HepG2 (cell line): ENCODE data around the gene ADAT3. TPM values are rescaled to one million over a fixed set of nuclear protein-coding genes. Genes with fewer than 3 reads are reported as not detected.

Source experiments
- CHD4 ChIP-seq: fragments of 200-600 bp; sonication (generic); IDR thresholded peaks from 2 replicates; pipeline ENCODE4 v1.7.0; 2017; ENCODE audit warnings: mild to moderate bottlenecking, low read length, borderline replicate concordance
- GATAD1 ChIP-seq: IDR thresholded peaks from 2 replicates; pipeline ENCODE4 v1.6.1; 2016; ENCODE audit warnings: missing genetic modification reagents, missing compliant biosample characterization
- HDAC1 ChIP-seq: sonication (generic); formaldehyde crosslinking; IDR thresholded peaks from 2 replicates; pipeline ENCODE4 v1.5.1; 2020; ENCODE audit warnings: mild to moderate bottlenecking, missing genetic modification reagents
- MEIS1 ChIP-seq: sonication (generic); formaldehyde crosslinking; IDR thresholded peaks from 2 replicates; pipeline ENCODE4 v1.9.0; 2021; ENCODE audit warnings: mild to moderate bottlenecking, missing genetic modification reagents, moderate library complexity, borderline replicate concordance
- MIXL1 ChIP-seq: IDR thresholded peaks from 2 replicates; pipeline ENCODE4 v1.6.1; 2016
- MLLT10 ChIP-seq: sonication (generic); formaldehyde crosslinking; IDR thresholded peaks from 2 replicates; pipeline ENCODE4 v1.4.0; 2020; ENCODE audit warnings: missing genetic modification reagents
- PHF5A ChIP-seq: IDR thresholded peaks from one replicate; pipeline ENCODE4 v1.6.1; 2018; ENCODE audit warnings: low read depth, missing genetic modification reagents; ENCODE audit not compliant: unreplicated experiment
- PLRG1 ChIP-seq: fragments of 450-650 bp; conservative IDR thresholded peaks from 2 replicates; pipeline ENCODE4 v1.6.1; 2016
- RAD51 ChIP-seq: fragments of 450-650 bp; IDR thresholded peaks from 2 replicates; pipeline ENCODE4 v1.6.1; 2016; ENCODE audit warnings: borderline replicate concordance
- TBX2 ChIP-seq: sonication (generic); formaldehyde crosslinking; IDR thresholded peaks from 2 replicates; pipeline ENCODE4 v1.5.0; 2020; ENCODE audit warnings: missing genetic modification reagents, mild to moderate bottlenecking, borderline replicate concordance
- ZNF224 ChIP-seq: sonication (generic); formaldehyde crosslinking; IDR thresholded peaks from 2 replicates; pipeline ENCODE4 v1.5.0; 2020; ENCODE audit warnings: mild to moderate bottlenecking, missing genetic modification reagents
- ZNF256 ChIP-seq: sonication (generic); formaldehyde crosslinking; conservative IDR thresholded peaks from 2 replicates; pipeline ENCODE4 v1.4.0; 2020; ENCODE audit warnings: missing genetic modification reagents
- ZNF292 ChIP-seq: sonication (generic); formaldehyde crosslinking; IDR thresholded peaks from 2 replicates; pipeline ENCODE4 v1.8.1; 2022; ENCODE audit warnings: mild to moderate bottlenecking, low read depth, missing genetic modification reagents, borderline replicate concordance
- ZNF333 ChIP-seq: sonication (generic); formaldehyde crosslinking; IDR thresholded peaks from 2 replicates; pipeline ENCODE4 v1.4.0; 2020; ENCODE audit warnings: mild to moderate bottlenecking, missing genetic modification reagents, borderline replicate concordance
- ZNF430 ChIP-seq: sonication (generic); formaldehyde crosslinking; IDR thresholded peaks from 2 replicates; pipeline ENCODE4 v1.9.0; 2021; ENCODE audit warnings: mild to moderate bottlenecking, missing genetic modification reagents
- ZNF562 ChIP-seq: sonication (generic); formaldehyde crosslinking; IDR thresholded peaks from 2 replicates; pipeline ENCODE4 v1.8.0; 2022; ENCODE audit warnings: missing genetic modification reagents, borderline replicate concordance
- ZNF747 ChIP-seq: sonication (generic); formaldehyde crosslinking; IDR thresholded peaks from 2 replicates; pipeline ENCODE4 v1.8.1; 2023; ENCODE audit warnings: missing genetic modification reagents, mild to moderate bottlenecking, borderline replicate concordance
- ZNF773 ChIP-seq: sonication (generic); formaldehyde crosslinking; IDR thresholded peaks from 2 replicates; pipeline ENCODE4 v1.4.0; 2020; ENCODE audit warnings: missing genetic modification reagents, borderline replicate concordance
- polyA plus RNA-seq, 8 experiments: library from polyadenylated mRNA; depleted of rRNA in 3 of 8; stranded (reverse) in 7 of 8; unstranded in 1 of 8; fragments of >200 nt; fragmentation: Illumina TruSeq in 4 of 8; extraction: Trizol in 4 of 8; gene quantifications; 2 replicates each; pipeline versions ENCODE4 v1.2.1 to v1.2.3, GENCODE V29; 2011 to 2016; ENCODE audit warnings: low read depth in 4 of 8, missing spikeins in 1 of 8, mixed read lengths in 1 of 8; ENCODE audit not compliant: insufficient read depth in 1 of 8
- total RNA-seq, 5 experiments: library from RNA; depleted of rRNA; stranded (reverse); fragments of >200 nt; fragmentation: Illumina TruSeq; extraction: Trizol; gene quantifications; 2 replicates each; pipeline ENCODE4 v1.2.3, GENCODE V29; 2016; ENCODE audit warnings: low read depth in 1 of 5
- TF ChIP-seq, protein P1 (sequence below): IDR thresholded peaks from 2 replicates; pipeline ENCODE4 v1.6.1; 2016; ENCODE audit warnings: missing genetic modification reagents, missing compliant biosample characterization
- TF ChIP-seq, protein P2 (sequence below), 2 experiments: sonication (generic) in 1 of 2; formaldehyde crosslinking in 1 of 2; IDR thresholded peaks; 2 replicates each; pipeline versions ENCODE4 v1.5.1 to v1.6.1; 2011 to 2020; ENCODE audit warnings: borderline replicate concordance in 1 of 2, low read depth in 1 of 2, low read length in 1 of 2, mild to moderate bottlenecking in 1 of 2, missing genetic modification reagents in 1 of 2, moderate library complexity in 1 of 2
- TF ChIP-seq, protein P3 (sequence below): sonication (generic); formaldehyde crosslinking; conservative IDR thresholded peaks from 2 replicates; pipeline ENCODE4 v1.8.0; 2022; ENCODE audit warnings: mild to moderate bottlenecking, moderate library complexity, missing genetic modification reagents
- TF ChIP-seq, protein P4 (sequence below): sonication (generic); formaldehyde crosslinking; IDR thresholded peaks from 2 replicates; pipeline ENCODE4 v1.4.0; 2020; ENCODE audit warnings: missing genetic modification reagents
- TF ChIP-seq, protein P5 (sequence below): sonication (generic); formaldehyde crosslinking; IDR thresholded peaks from 2 replicates; pipeline ENCODE4 v1.5.1; 2020; ENCODE audit warnings: mild to moderate bottlenecking, missing genetic modification reagents, moderate library complexity

Gene ADAT3
- total and polyA plus RNA-seq, 2 of the 13 experiments (the other 11 are each of a cell fraction or from before 2014, with no cell fraction given), result 0.95 to 3.5 TPM

DNA sequence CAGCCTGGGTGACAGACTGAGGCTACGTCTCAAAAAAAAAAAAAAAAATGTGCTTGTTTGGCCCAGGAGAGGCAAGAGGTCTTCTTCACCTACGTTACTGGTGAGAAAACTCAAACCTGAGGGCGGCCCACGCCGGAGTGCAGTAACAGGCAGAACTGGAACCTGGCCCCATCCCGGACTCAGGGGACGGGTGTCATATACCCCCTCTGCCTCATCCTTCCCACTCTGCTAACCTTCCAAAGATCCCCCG lies 414 bp upstream of the ADAT3 start (continued):
- TF ChIP-seq, protein P1, sequence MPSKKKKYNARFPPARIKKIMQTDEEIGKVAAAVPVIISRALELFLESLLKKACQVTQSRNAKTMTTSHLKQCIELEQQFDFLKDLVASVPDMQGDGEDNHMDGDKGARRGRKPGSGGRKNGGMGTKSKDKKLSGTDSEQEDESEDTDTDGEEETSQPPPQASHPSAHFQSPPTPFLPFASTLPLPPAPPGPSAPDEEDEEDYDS (CRISPR knock-in tag), result no peak
- no peak for TF ChIP-seq GATAD1 (CRISPR knock-in tag)
- TF ChIP-seq, protein P2, sequence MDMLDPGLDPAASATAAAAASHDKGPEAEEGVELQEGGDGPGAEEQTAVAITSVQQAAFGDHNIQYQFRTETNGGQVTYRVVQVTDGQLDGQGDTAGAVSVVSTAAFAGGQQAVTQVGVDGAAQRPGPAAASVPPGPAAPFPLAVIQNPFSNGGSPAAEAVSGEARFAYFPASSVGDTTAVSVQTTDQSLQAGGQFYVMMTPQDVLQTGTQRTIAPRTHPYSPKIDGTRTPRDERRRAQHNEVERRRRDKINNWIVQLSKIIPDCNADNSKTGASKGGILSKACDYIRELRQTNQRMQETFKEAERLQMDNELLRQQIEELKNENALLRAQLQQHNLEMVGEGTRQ (IDR thresholded peaks at IDR 0.05; ENCODE audit: low read depth, low read length), result no peak
- TF ChIP-seq, protein P2 (CRISPR knock-in tag; IDR thresholded peaks at IDR 0.05; ENCODE audit: borderline replicate concordance), result no peak
- peak; percentile 84; the same call in 1 of the 2 replicates for TF ChIP-seq CHD4
- no peak for TF ChIP-seq PLRG1
- TF ChIP-seq MLLT10 (CRISPR knock-in tag), result no peak
- no peak for TF ChIP-seq ZNF256 (CRISPR knock-in tag)
- TF ChIP-seq ZNF747, result peak; percentile 80; the same call in 1 of the 2 replicates
- no peak for TF ChIP-seq PHF5A
- TF ChIP-seq ZNF292, result no peak
- TF ChIP-seq, protein P3, sequence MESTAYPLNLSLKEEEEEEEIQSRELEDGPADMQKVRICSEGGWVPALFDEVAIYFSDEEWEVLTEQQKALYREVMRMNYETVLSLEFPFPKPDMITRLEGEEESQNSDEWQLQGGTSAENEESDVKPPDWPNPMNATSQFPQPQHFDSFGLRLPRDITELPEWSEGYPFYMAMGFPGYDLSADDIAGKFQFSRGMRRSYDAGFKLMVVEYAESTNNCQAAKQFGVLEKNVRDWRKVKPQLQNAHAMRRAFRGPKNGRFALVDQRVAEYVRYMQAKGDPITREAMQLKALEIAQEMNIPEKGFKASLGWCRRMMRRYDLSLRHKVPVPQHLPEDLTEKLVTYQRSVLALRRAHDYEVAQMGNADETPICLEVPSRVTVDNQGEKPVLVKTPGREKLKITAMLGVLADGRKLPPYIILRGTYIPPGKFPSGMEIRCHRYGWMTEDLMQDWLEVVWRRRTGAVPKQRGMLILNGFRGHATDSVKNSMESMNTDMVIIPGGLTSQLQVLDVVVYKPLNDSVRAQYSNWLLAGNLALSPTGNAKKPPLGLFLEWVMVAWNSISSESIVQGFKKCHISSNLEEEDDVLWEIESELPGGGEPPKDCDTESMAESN (CRISPR knock-in tag), result no peak
- TF ChIP-seq ZNF562 (CRISPR knock-in tag), result no peak
- TF ChIP-seq, protein P4, sequence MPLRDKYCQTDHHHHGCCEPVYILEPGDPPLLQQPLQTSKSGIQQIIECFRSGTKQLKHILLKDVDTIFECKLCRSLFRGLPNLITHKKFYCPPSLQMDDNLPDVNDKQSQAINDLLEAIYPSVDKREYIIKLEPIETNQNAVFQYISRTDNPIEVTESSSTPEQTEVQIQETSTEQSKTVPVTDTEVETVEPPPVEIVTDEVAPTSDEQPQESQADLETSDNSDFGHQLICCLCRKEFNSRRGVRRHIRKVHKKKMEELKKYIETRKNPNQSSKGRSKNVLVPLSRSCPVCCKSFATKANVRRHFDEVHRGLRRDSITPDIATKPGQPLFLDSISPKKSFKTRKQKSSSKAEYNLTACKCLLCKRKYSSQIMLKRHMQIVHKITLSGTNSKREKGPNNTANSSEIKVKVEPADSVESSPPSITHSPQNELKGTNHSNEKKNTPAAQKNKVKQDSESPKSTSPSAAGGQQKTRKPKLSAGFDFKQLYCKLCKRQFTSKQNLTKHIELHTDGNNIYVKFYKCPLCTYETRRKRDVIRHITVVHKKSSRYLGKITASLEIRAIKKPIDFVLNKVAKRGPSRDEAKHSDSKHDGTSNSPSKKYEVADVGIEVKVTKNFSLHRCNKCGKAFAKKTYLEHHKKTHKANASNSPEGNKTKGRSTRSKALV (CRISPR knock-in tag), result no peak
- TF ChIP-seq, protein P5, sequence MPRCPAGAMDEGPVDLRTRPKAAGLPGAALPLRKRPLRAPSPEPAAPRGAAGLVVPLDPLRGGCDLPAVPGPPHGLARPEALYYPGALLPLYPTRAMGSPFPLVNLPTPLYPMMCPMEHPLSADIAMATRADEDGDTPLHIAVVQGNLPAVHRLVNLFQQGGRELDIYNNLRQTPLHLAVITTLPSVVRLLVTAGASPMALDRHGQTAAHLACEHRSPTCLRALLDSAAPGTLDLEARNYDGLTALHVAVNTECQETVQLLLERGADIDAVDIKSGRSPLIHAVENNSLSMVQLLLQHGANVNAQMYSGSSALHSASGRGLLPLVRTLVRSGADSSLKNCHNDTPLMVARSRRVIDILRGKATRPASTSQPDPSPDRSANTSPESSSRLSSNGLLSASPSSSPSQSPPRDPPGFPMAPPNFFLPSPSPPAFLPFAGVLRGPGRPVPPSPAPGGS, result no peak
- TF ChIP-seq ZNF773 (CRISPR knock-in tag), result no peak
- TF ChIP-seq ZNF333, result no peak
- no peak for TF ChIP-seq MEIS1 (CRISPR knock-in tag)
- no peak for TF ChIP-seq ZNF430 (CRISPR knock-in tag)
- TF ChIP-seq TBX2 (CRISPR knock-in tag), result no peak
- no peak for TF ChIP-seq MIXL1 (CRISPR knock-in tag)
- no peak for TF ChIP-seq RAD51
- 0 out of 2 replicates have a peak, but pooled peaks have one; percentile 16 for TF ChIP-seq ZNF224 (CRISPR knock-in tag)
- TF ChIP-seq HDAC1, result 0 out of 2 replicates have a peak, but pooled peaks have one; percentile 18
